GM15510 (cell line): ENCODE results near the gene SSR2.

Experiments used
- POLR2A ChIP-seq: IDR thresholded peaks from 3 replicates; pipeline ENCODE4 v1.6.1; 2011; ENCODE audit warnings: borderline replicate concordance; ENCODE audit not compliant: insufficient read length; ENCODE audit errors: extremely low read depth

SSR2 gene

DNA sequence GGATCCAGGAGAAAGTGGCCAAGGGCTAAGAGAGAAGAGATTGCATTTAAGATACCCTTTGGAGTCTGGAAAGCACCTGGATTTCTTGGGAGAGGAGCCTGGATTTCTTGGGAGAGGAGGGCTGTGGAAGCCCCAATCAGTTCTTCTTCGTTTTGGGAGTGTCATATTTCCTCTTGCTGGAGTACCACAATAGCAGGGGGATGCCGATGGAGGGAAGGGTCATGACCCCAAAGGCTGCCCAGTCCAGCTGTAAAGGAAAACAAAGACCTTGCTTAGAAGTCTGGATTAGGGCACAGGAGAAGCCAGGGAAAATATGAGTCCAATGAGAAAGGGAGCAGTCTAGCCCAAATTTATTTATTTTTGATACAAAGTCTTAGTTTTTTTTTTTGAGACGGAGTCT, 11.3 kb downstream of the SSR2 start:
- TF ChIP-seq POLR2A: no peak

DNA sequence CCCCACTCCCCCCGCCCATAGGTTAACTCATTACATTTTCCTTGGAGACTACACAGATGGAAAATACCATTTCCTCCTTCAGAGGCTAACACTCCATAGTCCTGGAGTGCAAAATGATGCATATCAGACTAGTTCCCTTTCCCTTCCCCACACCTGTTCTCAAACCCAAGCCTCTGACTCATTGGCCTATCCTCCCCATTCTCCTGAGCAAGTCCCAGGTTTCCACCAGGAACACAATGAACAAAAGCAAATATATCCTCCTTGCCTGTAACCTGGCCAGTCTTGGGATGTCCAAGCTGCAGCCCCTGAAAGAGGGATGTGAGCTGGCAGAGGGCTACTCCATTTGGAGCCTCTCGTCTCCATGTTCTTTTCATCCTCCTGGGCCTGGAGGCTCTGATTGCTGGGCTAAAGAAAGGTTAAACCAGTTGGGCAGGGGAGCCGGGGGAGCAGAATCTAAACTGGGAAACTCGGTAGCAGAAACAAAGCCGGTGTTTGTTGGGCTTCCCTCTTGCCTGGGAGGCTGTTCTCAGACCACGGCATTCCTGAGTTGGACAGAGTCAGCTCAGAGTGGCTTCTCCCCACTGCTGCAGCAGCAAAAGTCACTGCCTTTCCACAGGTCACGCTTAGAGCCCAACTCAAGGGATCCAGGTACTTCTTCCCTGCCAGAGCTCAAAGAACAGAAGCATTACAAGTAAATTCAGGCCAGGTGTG, 13.9 kb downstream of the SSR2 start:
- no peak for TF ChIP-seq POLR2A

- TF ChIP-seq POLR2A: no peak
These were observed 15.7 kb downstream of the SSR2 start for GRCh38 chr1:156004843-156005584.

DNA sequence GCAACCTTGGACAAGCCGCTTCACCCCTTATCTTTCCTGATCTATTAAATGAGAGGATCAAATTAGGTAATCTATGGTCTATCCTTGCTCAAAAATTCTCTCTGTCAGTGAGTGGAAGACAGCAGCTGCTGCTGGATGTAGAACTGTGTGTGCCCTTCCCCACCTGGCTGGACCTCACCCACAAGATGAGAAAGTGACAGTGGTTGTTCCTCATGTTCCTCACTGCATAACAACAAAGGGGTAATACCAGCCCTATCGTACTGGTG, 16.9 kb downstream of the SSR2 start:
- TF ChIP-seq POLR2A: no peak

GRCh38 chr1:156002188-156002911, 18.4 kb downstream of the SSR2 start:
- no peak for TF ChIP-seq POLR2A

DNA sequence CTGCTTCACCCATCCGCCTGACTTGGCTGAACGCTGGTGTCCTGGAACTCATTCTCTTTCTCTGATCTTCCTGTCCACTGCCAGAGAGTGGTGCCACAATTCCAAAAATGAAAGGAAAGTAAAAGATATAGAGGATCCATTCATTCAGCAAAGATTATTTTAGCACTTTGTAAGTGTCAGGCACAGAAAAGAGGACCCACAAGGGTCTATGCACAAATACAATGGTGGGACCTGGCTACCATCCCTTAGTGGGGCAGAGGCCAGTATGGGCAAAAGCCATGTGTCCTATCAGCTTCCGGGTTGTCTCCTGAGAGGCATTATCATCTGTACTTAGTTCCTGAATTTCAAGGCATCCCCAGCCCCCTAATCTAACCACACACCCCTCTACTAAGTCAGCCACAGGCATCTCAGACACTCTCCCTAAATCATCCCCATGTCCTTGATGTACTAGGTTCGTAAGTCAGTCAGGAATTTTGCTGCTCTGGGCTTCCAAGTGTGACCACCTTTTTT, 19.0 kb downstream of the SSR2 start:
- TF ChIP-seq POLR2A: no peak

DNA sequence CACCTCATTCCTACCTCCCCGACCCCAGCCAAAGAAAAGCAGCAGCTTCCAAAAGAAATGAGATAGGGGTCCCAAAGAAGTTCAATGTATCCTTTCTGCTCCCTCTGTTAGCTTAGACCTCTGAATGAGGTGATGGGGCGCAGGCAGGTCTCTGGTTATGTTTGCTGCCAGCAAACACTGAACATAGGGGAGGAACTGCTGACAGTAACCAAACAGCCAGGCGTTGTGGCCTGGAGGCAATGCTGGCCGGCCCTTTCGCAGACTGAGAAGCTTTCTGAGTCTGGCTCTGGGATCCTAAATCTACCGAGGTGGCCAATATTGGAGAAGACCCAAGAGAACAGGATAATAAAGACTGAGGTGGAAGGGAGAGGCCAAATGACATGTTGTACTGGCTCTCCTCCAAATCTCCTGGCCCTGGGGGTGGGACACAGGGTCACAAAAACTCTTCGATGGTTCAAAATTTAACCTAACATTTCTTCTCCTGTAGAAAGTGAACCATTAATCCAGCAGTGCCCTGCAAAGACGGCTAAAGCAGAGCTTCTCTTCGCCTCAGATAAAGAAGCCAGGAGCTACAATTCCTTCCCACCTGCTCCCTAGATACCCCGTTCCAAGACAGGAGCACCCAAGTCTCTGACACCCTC, 19.6 kb downstream of the SSR2 start:
- TF ChIP-seq POLR2A: no peak

- TF ChIP-seq POLR2A: no peak
These were observed 20.8 kb downstream of the SSR2 start for GRCh38 chr1:155999964-156000363.

GRCh38 chr1:155996166-155996565, 24.6 kb downstream of the SSR2 start:
- TF ChIP-seq POLR2A: no peak

DNA sequence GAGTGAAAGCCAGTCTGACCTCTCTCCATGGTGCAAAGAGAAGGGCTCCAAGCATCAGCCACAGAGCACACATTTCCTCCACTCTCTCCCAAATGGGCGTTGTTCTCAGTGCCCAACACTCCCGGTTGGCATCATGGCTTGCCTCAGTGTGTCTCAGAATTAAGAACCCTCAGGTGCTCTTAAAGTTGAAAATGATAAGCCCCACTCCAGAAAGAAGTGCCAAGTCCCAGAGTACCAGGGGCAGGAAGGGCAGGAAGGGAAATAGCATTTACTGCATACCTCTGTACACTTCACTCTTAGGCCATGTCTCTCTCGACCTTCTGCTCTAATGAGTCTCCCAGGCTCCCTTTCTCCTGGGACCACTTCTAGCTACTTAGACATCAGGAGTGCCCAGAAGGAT, 27.2 kb downstream of the SSR2 start:
- TF ChIP-seq POLR2A: no peak

- no peak for TF ChIP-seq POLR2A
These were observed 30.6 kb downstream of the SSR2 start for GRCh38 chr1:155990005-155990739.

DNA sequence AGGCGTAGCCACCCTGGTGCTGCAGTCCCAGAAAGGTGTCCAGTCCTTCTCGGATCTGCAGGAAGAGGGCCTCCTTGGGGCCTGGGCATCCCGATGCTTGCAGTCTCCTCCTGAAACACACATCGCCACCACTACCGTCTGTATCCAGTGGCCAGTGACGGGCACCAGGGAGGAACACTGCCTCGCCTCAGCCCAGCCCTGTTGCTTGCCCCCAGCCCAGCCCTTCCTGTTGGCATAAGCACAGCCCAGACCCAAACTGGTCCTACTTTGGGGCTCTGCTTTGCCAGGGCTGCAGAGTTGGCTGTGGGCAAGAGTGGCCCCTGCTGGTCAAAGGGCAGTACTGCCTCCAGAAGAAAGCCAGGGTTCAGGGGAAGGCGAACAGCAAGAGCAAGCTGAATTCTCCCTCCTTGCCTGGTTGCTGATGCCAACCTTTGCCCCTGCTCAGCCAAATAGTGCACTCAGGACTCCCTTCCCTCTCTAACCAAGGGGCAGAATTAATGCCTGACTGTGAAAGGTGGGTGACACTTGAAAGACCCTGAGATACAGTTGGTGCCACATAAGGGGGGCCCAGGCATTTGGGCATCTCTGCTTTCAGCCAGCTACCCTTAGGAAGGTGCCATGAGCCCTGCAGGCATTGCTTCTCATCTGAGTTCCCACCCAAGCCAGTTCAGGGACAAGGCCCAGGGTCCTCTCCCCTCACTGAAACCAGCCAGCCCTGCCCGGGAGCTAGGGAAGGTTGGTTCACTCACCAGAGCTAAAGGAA, 31.3 kb downstream of the SSR2 start:
- TF ChIP-seq POLR2A: no peak

DNA sequence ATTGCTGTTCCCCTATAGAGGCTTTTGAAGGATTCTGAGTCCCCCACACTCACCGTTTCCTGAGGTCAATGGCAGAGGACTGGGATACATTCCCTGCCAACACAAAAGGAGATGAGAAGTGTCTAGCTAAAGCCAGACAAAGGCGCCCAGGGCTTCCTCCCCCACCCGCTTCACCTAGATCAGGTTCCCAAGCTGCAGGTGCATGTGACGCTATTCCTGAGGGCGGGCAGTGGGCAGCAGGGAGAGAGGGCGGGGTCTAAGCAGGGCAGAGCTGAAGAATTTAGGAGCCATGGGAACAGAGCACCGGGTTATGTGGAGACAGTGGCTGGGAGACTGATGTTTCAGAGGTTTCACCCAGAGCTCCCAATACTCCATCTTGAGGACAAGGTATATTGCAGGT, 36.4 kb downstream of the SSR2 start:
- no peak for TF ChIP-seq POLR2A
